ENCODE data around the gene CRYGB.

CRYGB gene

GRCh38 chr2:208174144-208174543 lies 28.2 kb upstream of the CRYGB start:
- no peak for TF ChIP-seq POLR2AphosphoS5 (IDR thresholded peaks at IDR 0.05; ENCODE audit: low read depth, low read length)
- no peak for TF ChIP-seq TAF1 (IDR thresholded peaks at IDR 0.05; ENCODE audit: borderline replicate concordance, insufficient read depth, low read length)
- no peak for TF ChIP-seq REST (IDR thresholded peaks at IDR 0.05; ENCODE audit: insufficient read depth in 1 of 2, low read depth in 2 of 2, low read length in 2 of 2)
- TF ChIP-seq FOXP2 (optimal IDR thresholded peaks at IDR 0.05; ENCODE audit: borderline replicate concordance, extremely low read depth, extremely low read length, insufficient read depth): no peak

GRCh38 chr2:208172125-208172524 lies 26.2 kb upstream of the CRYGB start:
- TF ChIP-seq SIN3A (IDR thresholded peaks at IDR 0.05; ENCODE audit: borderline replicate concordance, insufficient read depth, low read length): no peak

GRCh38 chr2:208164951-208165755 lies 19.2 kb upstream of the CRYGB start:
- no peak for TF ChIP-seq SIN3A (IDR thresholded peaks at IDR 0.05; ENCODE audit: borderline replicate concordance, insufficient read depth, low read length)
- no peak for TF ChIP-seq TAF1 (IDR thresholded peaks at IDR 0.05; ENCODE audit: borderline replicate concordance, insufficient read depth, low read length)
- TF ChIP-seq REST (IDR thresholded peaks at IDR 0.05; ENCODE audit: insufficient read depth in 1 of 2, low read depth in 2 of 2, low read length in 2 of 2): no peak
- TF ChIP-seq FOXP2 (optimal IDR thresholded peaks at IDR 0.05; ENCODE audit: borderline replicate concordance, extremely low read depth, extremely low read length, insufficient read depth): no peak
- TF ChIP-seq POLR2AphosphoS5 (IDR thresholded peaks at IDR 0.05; ENCODE audit: low read depth, low read length): no peak

DNA sequence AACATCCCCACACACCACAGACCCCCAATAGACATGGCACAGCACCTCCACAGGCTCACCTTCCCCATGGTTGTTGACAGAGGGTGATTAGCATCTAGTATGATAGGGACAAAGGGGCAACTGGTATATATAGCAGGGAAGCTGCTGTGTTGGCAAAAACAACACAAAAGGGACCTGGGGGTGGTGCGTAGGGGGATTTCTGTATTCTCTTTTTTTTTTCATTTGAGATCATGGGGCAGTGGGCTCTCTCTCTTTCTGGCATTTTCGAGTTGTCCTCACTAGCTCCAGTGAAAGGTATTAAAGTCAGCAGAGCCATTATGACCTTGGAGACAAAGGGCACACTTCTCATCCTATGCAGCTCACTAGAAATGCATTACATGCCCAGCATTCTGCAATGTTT lies 17.5 kb upstream of the CRYGB start, which contains the start of gene CRYGA:
TSS of gene CRYGA (minus strand) at position 101 of the 400 bp plus-strand sequence. CDS start at position 68, 33 bp downstream.
- TF ChIP-seq SIN3A (IDR thresholded peaks at IDR 0.05; ENCODE audit: borderline replicate concordance, insufficient read depth, low read length) (no peak), TAF1 (IDR thresholded peaks at IDR 0.05; ENCODE audit: borderline replicate concordance, insufficient read depth, low read length) (no peak), POLR2AphosphoS5 (IDR thresholded peaks at IDR 0.05; ENCODE audit: low read depth, low read length) (no peak), FOXP2 (optimal IDR thresholded peaks at IDR 0.05; ENCODE audit: borderline replicate concordance, extremely low read depth, extremely low read length, insufficient read depth) (no peak), REST (IDR thresholded peaks at IDR 0.05; ENCODE audit: insufficient read depth in 1 of 2, low read depth in 2 of 2, low read length in 2 of 2) (no peak)

DNA sequence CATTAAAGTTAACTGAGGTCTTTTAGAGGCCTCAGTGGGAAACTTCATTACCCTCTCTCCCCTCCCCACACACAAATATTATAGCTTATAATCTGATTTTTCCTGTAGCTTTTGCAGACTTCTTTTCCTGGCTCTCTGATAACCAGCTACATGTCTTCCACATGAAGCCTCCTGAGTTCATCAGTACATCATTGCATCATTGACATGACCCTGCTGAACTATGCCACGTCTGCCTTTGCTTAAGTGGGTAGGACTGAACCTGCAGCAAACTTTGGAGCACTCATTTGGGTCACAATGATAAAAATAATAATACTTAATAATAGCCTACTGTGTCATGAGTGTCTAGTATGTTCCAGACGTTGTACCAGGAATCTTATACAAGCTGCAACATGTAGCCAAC lies 10.5 kb upstream of the CRYGB start:
- TF ChIP-seq FOXP2 (optimal IDR thresholded peaks at IDR 0.05; ENCODE audit: borderline replicate concordance, extremely low read depth, extremely low read length, insufficient read depth) (no peak), REST (IDR thresholded peaks at IDR 0.05; ENCODE audit: insufficient read depth in 1 of 2, low read depth in 2 of 2, low read length in 2 of 2) (no peak), POLR2AphosphoS5 (IDR thresholded peaks at IDR 0.05; ENCODE audit: low read depth, low read length) (no peak), TAF1 (IDR thresholded peaks at IDR 0.05; ENCODE audit: borderline replicate concordance, insufficient read depth, low read length) (no peak), SIN3A (IDR thresholded peaks at IDR 0.05; ENCODE audit: borderline replicate concordance, insufficient read depth, low read length) (no peak)
